Transverse colon (tissue), 3 donors: ENCODE results near the gene CHID1.

Source experiments
- EP300 ChIP-seq: sonication (generic); formaldehyde crosslinking; IDR thresholded peaks from one replicate; pipeline ENCODE4 v1.6.1; 2017; ENCODE audit warnings: antibody characterized with exemption, low read depth
- POLR2A ChIP-seq: fragments of 450-650 bp; IDR thresholded peaks from one replicate; pipeline ENCODE4 v1.6.1; 2016; ENCODE audit warnings: antibody characterized with exemption, mild to moderate bottlenecking, moderate library complexity
- TF ChIP-seq, protein P1 (sequence below), 5 experiments: fragments of 200-600 bp in 3 of 5; fragments of 450-650 bp in 2 of 5; sonication (generic) in 3 of 5; IDR thresholded peaks; 1 replicate in 2 of 5; 2 replicates in 3 of 5; pipeline ENCODE4 v1.5.1; 2016 to 2017; ENCODE audit warnings: antibody characterized with exemption in 5 of 5, inconsistent platforms in 3 of 5, mild to moderate bottlenecking in 2 of 5, moderate library complexity in 1 of 5

DNA sequence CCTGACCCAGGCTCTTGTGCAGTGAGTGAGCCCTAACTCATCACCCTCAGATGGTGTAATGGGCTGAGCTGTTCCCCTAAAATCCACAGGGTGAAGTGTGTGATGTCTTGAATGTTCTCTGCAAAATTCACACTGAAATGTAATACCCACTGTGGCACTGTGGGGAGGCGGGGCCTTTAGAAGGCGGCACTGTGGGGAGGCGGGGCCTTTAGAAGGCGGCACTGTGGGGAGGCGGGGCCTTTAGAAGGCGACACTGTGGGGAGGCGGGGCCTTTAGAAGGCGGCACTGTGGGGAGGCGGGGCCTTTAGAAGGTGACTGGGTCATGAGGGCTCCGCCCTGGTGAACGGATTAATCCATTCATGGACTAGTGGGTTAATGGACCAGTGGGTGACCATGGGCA is 33.0 kb downstream of the CHID1 start:
- no peak for TF ChIP-seq POLR2A
- TF ChIP-seq, protein P1, sequence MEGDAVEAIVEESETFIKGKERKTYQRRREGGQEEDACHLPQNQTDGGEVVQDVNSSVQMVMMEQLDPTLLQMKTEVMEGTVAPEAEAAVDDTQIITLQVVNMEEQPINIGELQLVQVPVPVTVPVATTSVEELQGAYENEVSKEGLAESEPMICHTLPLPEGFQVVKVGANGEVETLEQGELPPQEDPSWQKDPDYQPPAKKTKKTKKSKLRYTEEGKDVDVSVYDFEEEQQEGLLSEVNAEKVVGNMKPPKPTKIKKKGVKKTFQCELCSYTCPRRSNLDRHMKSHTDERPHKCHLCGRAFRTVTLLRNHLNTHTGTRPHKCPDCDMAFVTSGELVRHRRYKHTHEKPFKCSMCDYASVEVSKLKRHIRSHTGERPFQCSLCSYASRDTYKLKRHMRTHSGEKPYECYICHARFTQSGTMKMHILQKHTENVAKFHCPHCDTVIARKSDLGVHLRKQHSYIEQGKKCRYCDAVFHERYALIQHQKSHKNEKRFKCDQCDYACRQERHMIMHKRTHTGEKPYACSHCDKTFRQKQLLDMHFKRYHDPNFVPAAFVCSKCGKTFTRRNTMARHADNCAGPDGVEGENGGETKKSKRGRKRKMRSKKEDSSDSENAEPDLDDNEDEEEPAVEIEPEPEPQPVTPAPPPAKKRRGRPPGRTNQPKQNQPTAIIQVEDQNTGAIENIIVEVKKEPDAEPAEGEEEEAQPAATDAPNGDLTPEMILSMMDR (IDR thresholded peaks at IDR 0.05) = no peak
- no peak for TF ChIP-seq EP300
